GM19240 (cell line): ENCODE measurements around the gene FCHSD1.

Source experiments
- DNase-seq: peaks from one replicate; pipeline ENCODE4 v3.0.0; 2011; ENCODE audit warnings: low spot score; ENCODE audit not compliant: insufficient read length

FCHSD1 gene

DNA sequence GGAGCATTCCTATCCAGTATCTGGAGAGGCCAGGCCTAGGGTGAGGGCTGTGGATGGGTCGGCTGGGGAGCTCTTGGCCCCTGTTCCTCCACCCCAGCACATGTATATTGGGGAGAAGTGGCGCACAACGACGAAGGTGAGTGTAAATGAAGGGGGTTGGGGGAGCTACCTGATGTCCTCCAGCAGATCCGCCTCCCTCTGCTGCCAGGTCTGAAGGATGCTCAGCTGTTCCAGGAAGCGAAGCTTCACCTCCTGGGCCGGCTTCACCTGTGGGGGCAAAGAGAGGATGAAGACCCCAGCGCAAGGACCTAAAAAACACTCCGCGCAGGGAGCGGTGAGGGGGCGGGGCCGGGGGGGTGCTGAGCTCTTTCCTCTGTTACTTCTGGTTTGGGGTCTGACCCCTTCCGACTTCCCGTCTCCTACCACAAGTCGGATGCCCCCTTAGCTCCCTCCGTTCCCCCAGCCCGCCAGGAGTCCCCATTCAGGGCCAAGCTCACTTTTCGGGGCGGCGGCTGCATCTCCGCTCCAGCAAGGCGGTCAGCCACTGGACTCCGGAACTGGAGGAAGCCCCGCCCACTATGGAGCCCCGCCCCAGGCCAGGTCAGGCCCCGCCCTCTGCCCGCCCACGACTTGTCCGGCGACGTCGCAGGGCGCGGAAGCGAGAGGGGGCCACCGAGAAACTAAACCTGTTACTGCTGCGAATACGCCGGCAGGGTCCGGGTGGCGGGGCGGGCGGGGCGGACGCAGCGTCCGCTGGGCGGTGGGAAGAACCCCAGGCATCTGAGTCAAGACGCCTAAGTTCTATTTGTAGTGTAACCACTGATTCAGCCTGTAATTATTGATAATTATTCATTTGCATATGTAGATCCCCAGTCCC is at the start of gene FCHSD1:
Gene FCHSD1, minus strand, starts transcription at position 568 of the 877 bp plus-strand sequence. Its CDS starts 50 bp downstream, at position 518.
- peak; percentile 97 for DNase-seq

DNA sequence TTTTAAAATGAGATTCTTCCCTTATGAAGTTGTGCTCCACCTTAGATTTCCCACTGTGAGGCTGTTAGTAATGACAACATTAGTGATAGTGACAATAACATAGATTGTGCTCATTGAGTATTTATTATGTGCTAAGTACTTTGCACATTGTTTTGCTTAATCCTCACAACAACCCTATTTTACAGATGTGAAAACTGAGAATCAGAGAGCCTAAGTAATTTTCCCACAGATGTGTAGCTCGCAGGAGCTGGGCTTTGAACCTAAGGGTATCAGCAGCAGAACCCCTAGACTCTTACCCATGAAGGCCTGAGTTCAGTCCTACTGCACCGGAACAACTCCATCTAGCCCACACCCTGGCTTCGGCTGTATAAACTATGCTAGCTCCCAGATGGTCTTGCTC is 46.4 kb upstream of the FCHSD1 start:
- no peak for DNase-seq

DNA sequence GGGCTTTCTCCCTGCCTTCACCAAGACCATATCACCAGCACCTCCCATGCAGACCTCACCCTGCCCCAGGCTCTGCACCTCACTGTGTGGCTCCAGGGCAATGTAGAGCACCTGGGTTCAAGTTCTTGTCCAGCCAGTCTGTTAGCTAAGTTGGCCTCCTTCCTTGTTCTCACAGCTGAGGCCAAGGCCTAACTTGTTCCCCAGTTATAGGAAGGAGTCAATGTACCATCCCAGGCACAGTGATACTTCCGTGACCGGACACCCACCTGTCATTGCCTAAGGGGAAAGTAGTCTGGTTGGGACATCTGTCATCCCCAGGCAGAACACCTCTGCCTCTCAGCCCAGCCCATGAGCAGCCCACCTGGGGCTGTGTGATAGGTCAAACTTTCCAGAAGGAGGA is 45.2 kb upstream of the FCHSD1 start:
- DNase-seq = no peak

- DNase-seq = no peak
Measured at GRCh38 chr5:141695627-141696215, 44.5 kb upstream of the FCHSD1 start.

DNA sequence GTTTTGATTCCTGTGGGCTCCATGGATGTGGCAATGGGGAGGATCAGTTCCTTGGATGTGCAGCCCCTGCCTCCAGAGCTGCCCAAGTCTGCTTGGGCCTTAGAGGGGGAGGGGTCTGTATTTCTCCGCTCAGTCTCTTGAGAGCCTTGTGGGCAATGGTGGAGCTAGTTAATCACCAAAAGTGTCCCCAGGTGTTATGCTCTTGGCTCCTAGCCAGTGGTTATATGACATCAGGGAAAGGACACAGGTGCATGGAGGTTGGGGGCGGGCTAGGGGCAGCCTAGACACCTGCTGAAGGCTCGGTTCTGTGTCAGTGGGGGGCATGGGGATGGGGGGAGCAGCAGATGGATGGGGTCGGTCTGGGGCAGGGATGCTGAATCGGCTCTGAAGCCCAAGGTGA is 43.3 kb upstream of the FCHSD1 start:
- no peak for DNase-seq

DNA sequence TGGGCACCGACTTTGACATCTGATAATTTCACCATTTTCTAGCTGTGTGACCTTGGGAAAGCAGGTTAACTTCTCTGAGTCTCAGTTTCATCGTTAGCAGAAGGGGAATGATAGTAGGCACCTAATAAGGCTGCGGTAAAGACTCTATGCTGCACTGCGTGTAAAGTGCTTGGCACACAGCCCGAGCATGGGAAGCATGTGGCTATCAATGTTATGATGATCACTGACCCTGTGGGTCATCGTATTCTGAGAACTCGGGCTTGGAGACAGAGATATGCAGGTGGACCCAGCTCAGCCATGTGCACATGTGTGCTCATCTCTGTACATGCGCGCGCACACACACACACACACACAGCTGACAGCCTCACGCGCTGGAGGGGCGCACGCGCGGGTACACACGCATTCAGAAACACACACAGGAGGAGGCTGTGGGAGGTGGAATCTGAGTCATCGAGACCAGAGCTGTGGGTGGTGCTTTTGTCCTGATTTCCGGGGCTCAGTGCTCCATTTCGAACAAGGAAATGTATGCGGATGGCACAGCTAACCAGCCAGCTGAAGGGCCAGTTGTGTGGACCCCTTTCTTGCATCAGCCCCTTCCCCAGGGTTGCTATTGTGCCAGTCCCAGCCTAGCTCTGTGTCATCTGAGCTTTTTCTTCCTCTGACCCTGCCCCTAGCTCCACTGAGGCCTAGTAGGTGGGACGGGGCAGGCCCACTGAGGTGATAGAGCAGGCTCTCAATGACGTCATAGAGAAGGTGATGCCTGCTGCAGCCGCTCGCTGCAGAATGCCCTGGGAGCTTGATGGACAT is 41.9 kb upstream of the FCHSD1 start:
- no peak for DNase-seq

DNA sequence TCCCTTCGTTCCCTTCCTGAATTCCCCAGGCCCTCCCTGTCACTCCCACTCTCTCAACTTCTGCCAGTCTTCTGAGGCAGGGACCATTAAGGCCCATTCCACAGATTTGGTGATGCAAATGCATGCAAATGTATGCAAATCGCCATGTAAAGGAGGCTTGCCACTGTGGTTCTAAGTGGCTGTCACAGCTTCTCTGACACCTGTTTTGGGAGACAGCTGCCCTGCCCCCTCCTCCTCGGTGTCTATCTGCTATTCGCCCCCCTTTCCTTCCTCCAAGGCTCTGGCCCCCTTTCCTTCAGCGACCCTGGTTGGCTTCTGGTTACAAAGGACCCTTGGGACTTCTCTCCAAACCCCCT is 41.3 kb upstream of the FCHSD1 start:
- no peak for DNase-seq

DNA sequence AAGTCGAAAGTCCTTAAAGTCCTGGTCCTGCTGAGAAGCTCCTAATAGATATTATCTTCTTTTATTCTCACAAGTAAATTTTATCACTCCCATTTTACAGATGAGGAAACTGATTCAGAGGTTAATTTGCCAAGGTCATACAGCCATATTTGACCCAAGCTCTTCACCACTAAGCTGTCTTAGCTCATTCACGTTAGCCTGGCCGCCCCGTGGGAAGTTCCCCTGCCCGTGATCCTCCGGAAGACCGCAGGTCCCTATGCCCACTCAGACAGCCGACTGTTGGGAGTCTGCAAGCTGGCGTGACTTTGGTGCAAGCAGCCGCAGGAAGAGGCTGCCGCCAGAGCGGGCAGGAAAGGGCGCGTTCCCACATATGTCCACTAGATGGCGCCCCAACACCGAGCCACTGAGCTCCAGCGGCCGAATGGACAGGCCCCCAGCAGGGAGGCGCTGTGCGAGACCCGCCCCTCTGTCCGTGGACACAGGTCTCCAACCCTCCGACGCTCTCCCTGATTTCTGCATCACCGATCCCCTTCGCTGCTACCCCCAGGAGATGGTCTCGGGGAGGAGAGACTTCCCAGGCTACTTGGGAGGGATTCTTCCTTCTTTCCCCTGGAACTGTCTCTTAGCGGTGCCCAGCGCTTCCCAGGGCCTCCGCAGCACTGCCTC is 40.8 kb upstream of the FCHSD1 start:
- peak; percentile 71 for DNase-seq

DNA sequence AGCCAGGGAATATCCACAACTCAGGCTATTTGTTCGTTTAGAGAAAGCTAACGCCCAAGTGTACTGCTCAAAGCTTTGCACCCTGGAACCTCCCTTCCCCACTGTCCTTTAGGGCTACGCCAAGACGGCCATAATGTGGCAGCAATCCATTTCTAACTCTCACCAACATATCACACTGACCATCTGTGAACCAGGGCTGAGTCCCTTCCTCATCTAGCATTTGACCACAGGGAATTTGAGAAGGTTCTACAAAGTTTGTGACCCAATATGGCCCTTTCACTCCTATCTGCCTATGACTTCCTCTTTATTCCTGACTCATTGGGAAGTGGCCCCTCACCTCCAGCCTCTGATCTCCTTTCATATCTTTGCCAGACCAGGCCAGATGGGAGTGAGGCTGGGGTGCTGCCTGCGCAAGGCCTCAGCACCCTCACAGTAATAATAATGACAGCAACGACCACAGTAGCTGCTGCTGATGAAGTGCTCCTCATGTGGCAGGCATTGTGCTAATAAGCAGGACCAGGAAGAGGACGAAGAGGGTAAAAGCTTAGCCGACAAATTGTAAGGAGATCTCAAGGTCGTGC is 40.2 kb upstream of the FCHSD1 start:
- no peak for DNase-seq

GRCh38 chr5:141686648-141687416 is 35.6 kb upstream of the FCHSD1 start:
- no peak for DNase-seq

DNA sequence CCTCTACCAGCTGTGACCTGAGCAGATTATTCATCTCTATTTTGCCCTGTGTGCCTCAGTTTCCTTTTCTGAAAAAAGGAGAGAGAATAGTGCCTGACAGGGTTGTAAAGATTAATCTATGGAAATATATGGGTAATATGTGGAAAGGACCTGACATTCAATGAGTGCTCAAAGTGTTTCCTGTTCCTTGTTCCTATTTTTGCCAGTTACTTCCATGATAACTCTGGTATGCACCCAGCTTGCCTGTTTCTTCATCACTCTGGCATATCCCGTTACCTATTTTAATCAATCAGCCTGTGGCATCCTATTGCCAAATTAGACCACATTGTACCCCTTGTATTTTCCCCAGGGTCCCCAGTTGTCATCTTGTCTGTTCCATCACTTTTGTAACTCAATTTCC is 34.4 kb upstream of the FCHSD1 start:
- DNase-seq = no peak

DNA sequence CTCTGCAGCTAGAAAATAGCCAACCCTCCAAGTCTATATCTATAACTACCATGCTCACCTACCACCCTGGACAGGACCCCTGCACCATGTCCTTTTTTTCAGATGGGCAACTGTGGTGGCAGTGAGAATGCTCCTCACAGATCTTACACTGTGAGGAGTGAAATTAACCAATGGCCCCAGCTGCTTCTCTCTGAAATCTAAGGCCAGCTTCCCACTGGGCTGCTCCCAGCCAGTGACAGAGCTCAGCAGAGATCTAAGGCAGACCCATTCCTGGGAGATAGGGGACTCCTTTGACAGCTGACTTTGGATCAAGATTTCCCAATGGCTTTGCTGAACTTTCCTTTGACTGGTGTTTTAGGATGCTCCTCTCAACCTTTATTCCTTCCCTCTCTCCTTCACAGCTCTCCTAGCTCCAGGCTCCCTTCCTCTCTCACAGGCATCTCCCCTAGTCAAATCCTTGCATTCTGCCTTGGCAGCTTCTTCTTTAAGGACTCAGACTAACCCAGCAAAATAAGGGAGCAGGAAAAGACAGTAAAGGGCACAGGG is 32.5 kb upstream of the FCHSD1 start:
- DNase-seq = no peak

DNA sequence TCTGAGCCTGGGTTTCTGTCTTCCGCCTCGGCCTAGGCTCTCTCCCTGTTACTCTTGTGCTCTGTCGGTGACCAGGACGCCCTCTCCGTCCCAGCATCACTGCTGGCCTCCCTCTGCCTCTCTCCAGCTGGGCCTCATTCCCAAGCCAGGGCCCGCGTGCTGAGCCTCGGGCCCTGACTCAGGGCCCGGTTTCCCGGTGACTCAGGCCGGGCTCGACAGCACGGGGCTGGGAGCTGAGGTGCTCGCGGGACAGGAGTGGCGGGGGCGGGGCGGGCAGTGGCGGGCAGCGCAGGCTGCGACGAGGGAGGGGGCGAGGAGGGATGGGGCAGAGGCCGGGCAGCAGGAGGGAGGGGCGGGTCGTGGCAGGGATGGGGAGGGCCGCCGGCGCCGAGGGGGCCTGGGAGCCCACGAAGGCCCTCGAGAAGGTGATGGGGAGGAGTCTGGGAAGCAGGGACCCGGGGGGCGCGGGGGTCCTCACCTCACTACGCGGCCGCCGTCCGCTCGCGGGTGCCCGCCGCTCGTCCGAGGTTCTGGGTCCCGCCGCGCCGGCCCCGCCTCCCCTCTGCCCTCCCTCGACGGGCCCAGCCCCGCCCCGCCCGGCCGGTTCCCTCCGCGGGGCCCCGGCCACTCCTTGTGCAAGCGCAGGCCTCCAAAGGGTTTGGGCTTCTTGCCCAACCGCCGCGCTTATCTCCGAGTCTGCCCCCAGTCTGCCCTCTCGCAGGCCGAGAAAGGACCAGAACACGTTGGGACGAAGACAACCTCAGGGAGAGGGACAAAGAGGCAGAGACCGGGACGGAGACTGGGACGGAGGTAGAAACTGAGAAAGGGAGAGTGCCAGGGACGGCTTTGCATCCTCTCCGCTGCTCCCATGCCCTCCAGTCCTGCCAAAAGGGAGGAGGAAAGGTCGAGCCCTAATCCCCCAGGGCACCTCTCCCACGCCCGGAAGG is 30.8 kb upstream of the FCHSD1 start, which contains the start of gene ARAP3:
Gene ARAP3, minus strand, starts transcription at position 536 of the 947 bp plus-strand sequence. CDS start 1,744 bp downstream, outside the sequence.
- no peak for DNase-seq

DNA sequence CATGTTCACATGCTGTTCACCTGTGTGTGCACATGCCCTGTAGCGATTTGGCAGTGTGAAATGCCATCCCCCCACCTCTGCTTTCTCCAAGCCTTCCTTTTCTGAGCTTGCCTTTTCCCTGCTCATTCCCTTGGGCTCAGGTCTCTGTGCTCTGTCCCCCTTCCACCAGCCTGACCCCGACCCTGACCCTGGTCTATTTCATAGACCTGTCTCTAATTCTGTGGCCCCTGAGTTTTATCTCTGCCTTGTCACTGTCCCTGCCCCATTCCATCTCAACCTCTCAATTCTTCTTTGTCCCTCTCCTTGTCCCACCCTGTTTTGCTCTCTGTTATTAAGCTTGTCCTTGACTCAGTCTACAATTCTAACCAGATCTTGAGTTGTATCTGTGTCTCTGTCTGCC is 30.1 kb upstream of the FCHSD1 start:
- no peak for DNase-seq

DNA sequence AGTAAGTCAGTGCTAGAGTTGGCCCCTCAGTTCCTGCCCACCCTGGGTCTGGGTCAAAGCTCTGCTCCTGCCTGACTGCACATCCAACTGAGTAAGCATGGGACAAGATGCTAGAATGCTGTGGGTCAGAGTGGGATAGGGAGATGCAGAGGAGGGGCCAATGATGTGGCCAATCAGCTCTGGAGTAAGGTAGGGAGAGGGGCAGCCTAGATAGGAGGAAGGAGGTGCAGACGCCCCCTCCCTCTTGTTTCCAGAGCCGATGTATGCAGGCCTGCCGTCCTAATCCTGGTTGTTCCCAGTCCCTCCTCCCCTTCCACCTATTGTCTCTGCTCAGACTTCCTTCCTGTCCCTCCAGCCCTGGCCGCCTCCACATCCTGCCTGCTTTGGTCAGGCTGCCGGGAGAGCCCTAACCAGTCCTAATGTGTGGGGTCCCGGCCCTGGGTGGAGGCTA is 29.6 kb upstream of the FCHSD1 start:
- DNase-seq = no peak

- DNase-seq = no peak
Measured at GRCh38 chr5:141680178-141680577, 29.0 kb upstream of the FCHSD1 start.

GRCh38 chr5:141677415-141677814 is 26.2 kb upstream of the FCHSD1 start:
- no peak for DNase-seq

- no peak for DNase-seq
Measured at GRCh38 chr5:141675672-141676071, 24.5 kb upstream of the FCHSD1 start.

- no peak for DNase-seq
Measured at GRCh38 chr5:141674747-141675146, 23.5 kb upstream of the FCHSD1 start.
